22Rv1 (cell line): Measurements from ENCODE around the gene ERRFI1.

Experiments
- H3K27ac ChIP-seq: fragments of 450-650 bp; 2 replicates; pipeline ENCODE4 v1.5.1; 2017
- CTCF ChIP-seq: fragments of 450-650 bp; IDR thresholded peaks from 2 replicates; pipeline ENCODE4 v1.5.1; 2017; ENCODE audit warnings: mild to moderate bottlenecking
- ZFX ChIP-seq: fragments of 450-650 bp; IDR thresholded peaks from 2 replicates; pipeline ENCODE4 v1.6.1; 2017; ENCODE audit warnings: antibody characterized with exemption, borderline replicate concordance

ERRFI1 gene

GRCh38 chr1:8004113-8004802 lies 21.9 kb downstream of the ERRFI1 start:
- no peak for TF ChIP-seq CTCF
- TF ChIP-seq ZFX, result no peak
- H3K27ac ChIP-seq, result peak overlapping the region; percentile 84

- no peak for TF ChIP-seq ZFX
- no peak for TF ChIP-seq CTCF
- H3K27ac ChIP-seq, result no peak overlapping the region
Observed at GRCh38 chr1:8003438-8004112, 22.5 kb downstream of the ERRFI1 start.

- H3K27ac ChIP-seq, result no peak overlapping the region
- no peak for TF ChIP-seq ZFX
- TF ChIP-seq CTCF, result no peak
Observed at GRCh38 chr1:8002921-8003320, 23.2 kb downstream of the ERRFI1 start.

GRCh38 chr1:8002329-8002910 lies 23.7 kb downstream of the ERRFI1 start:
- TF ChIP-seq CTCF (no peak), ZFX (no peak)
- no peak overlapping the region for H3K27ac ChIP-seq

GRCh38 chr1:7995437-7995836 lies 30.7 kb downstream of the ERRFI1 start:
- no peak overlapping the region for H3K27ac ChIP-seq
- TF ChIP-seq CTCF (no peak), ZFX (no peak)

GRCh38 chr1:7994827-7995226 lies 31.3 kb downstream of the ERRFI1 start:
- TF ChIP-seq ZFX (no peak), CTCF (no peak)
- no peak overlapping the region for H3K27ac ChIP-seq
